ENCODE measurements around the gene SF3B4.

Gene SF3B4

DNA sequence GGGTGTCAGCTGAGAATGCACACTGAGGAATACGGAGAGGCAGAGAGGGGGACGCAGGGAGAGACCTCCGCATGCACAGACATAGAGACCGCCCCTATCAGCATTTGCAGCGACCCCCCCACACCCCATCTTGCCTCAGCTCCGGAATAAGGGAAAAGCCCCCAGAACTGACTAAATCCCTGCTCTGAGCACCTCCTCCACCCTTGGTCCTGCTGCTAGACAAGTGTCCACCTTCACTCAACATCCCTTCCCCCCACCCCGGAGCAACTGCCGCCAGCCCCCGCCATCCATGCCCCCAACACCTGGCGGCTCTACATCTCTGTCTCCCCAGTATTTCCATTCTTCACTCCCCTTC, 10.7 kb downstream of the SF3B4 start:
- Histone ChIP-seq H2BK15ac (ENCODE audit: low read depth, poor library complexity, severe bottlenecking) (no peak overlapping the region), H3K79me1 (replicated peaks; ENCODE audit: low read length, poor library complexity, severe bottlenecking) (peaks cover 12% of the 10 kb centered on the region), H3K36me3 (ENCODE audit: control insufficient read depth in 1 of 2, insufficient read depth in 2 of 2, low read depth in 1 of 2, low read length in 2 of 2) (peaks cover 6 to 12% of the 10 kb centered on the region in 2 experiments), H3K4me1 (ENCODE audit: control insufficient read depth, insufficient read depth, low read depth, low read length) (peaks cover 18% of the 10 kb centered on the region), H3K4me2 (ENCODE audit: low read length, poor library complexity, severe bottlenecking) (peak overlapping the region; percentile 96), H2BK5ac (ENCODE audit: low read depth, low read length, poor library complexity, severe bottlenecking) (no peak overlapping the region), H2AK5ac (ENCODE audit: low read length, severe bottlenecking) (no peak overlapping the region), H3K4me3 (ENCODE audit: insufficient read depth in 1 of 2, low read depth in 1 of 2, low read length in 2 of 2) (peak overlapping the region; percentile 72 to 85), H3K23ac (ENCODE audit: low read length in 2 of 2) (peak overlapping the region; percentile 7 to 60), H3K9ac (ENCODE audit: low read length) (no peak overlapping the region), H2BK120ac (ENCODE audit: low read depth, low read length) (no peak overlapping the region), H3K27me3 (ENCODE audit: control insufficient read depth in 1 of 2, insufficient read depth in 1 of 2, low read length in 2 of 2) (no peaks in the 10 kb centered on the region), H2BK12ac (ENCODE audit: low read length in 2 of 2) (no peak overlapping the region), H3K27ac (ENCODE audit: low read length, poor library complexity, severe bottlenecking) (no peak overlapping the region), H3K18ac (ENCODE audit: low read depth in 1 of 2, low read length in 2 of 2) (peak overlapping the region in 1 of 2 experiments; percentile 14), H4K91ac (ENCODE audit: low read length) (peak overlapping the region; percentile 22), H3K14ac (ENCODE audit: low read length in 2 of 2) (peak overlapping the region in 1 of 2 experiments; percentile 92), H2AFZ (ENCODE audit: low read depth, low read length) (no peak overlapping the region), H3K4ac (ENCODE audit: low read depth in 1 of 2, low read length in 2 of 2) (no peak overlapping the region), H4K8ac (ENCODE audit: low read length) (no peak overlapping the region), H3K9me3 (ENCODE audit: control insufficient read depth, low read length) (no peaks in the 10 kb centered on the region)
- no peak for DNase-seq
- 9% methylated on average over 10 of the region's 10 CpGs for WGBS

- H3K4ac ChIP-seq (ENCODE audit: low read depth in 1 of 2, low read length in 2 of 2), result no peak overlapping the region
- peaks cover 12% of the 10 kb centered on the region for H3K79me1 ChIP-seq (replicated peaks; ENCODE audit: low read length, poor library complexity, severe bottlenecking)
- H3K18ac ChIP-seq (ENCODE audit: low read depth in 1 of 2, low read length in 2 of 2), result peak overlapping the region in 1 of 2 experiments; percentile 14
- H4K8ac ChIP-seq (ENCODE audit: low read length), result peak overlapping the region; percentile 56
- no peak for DNase-seq
- H2BK120ac ChIP-seq (ENCODE audit: low read depth, low read length), result peak overlapping the region; percentile 39
- no peak overlapping the region for H3K9ac ChIP-seq (ENCODE audit: low read length)
- H3K36me3 ChIP-seq (ENCODE audit: control insufficient read depth in 1 of 2, insufficient read depth in 2 of 2, low read depth in 1 of 2, low read length in 2 of 2), result peaks cover 5 to 17% of the 10 kb centered on the region in 2 experiments
- H3K14ac ChIP-seq (ENCODE audit: low read length in 2 of 2), result peak overlapping the region in 1 of 2 experiments; percentile 92
- peak overlapping the region; percentile 96 for H3K4me2 ChIP-seq (ENCODE audit: low read length, poor library complexity, severe bottlenecking)
- peaks cover 18% of the 10 kb centered on the region for H3K4me1 ChIP-seq (ENCODE audit: control insufficient read depth, insufficient read depth, low read depth, low read length)
- no peak overlapping the region for H2BK15ac ChIP-seq (ENCODE audit: low read depth, poor library complexity, severe bottlenecking)
- H2AK5ac ChIP-seq (ENCODE audit: low read length, severe bottlenecking), result no peak overlapping the region
- peak overlapping the region; percentile 72 to 85 for H3K4me3 ChIP-seq (ENCODE audit: insufficient read depth in 1 of 2, low read depth in 1 of 2, low read length in 2 of 2)
- H3K9me3 ChIP-seq (ENCODE audit: control insufficient read depth, low read length), result no peaks in the 10 kb centered on the region
- peak overlapping the region; percentile 7 to 60 for H3K23ac ChIP-seq (ENCODE audit: low read length in 2 of 2)
- WGBS, result 44% methylated on average over 6 of the region's 9 CpGs
- no peak overlapping the region for H2AFZ ChIP-seq (ENCODE audit: low read depth, low read length)
- no peak overlapping the region for H2BK5ac ChIP-seq (ENCODE audit: low read depth, low read length, poor library complexity, severe bottlenecking)
- H4K91ac ChIP-seq (ENCODE audit: low read length), result peak overlapping the region; percentile 22
- H2BK12ac ChIP-seq (ENCODE audit: low read length in 2 of 2), result no peak overlapping the region
- no peak overlapping the region for H3K27ac ChIP-seq (ENCODE audit: low read length, poor library complexity, severe bottlenecking)
- H3K27me3 ChIP-seq (ENCODE audit: control insufficient read depth in 1 of 2, insufficient read depth in 1 of 2, low read length in 2 of 2), result no peaks in the 10 kb centered on the region
These were observed 11.3 kb downstream of the SF3B4 start for GRCh38 chr1:149916193-149916897.

GRCh38 chr1:149915429-149916192, 12.0 kb downstream of the SF3B4 start:
- no peak overlapping the region for H2BK12ac ChIP-seq (ENCODE audit: low read length in 2 of 2)
- H3K9ac ChIP-seq (ENCODE audit: low read length), result no peak overlapping the region
- no peak overlapping the region for H2AFZ ChIP-seq (ENCODE audit: low read depth, low read length)
- no peaks in the 10 kb centered on the region for H3K9me3 ChIP-seq (ENCODE audit: control insufficient read depth, low read length)
- H3K36me3 ChIP-seq (ENCODE audit: control insufficient read depth in 1 of 2, insufficient read depth in 2 of 2, low read depth in 1 of 2, low read length in 2 of 2), result peaks cover 5 to 19% of the 10 kb centered on the region in 2 experiments
- no peak overlapping the region for H2AK5ac ChIP-seq (ENCODE audit: low read length, severe bottlenecking)
- peaks cover 12% of the 10 kb centered on the region for H3K79me1 ChIP-seq (replicated peaks; ENCODE audit: low read length, poor library complexity, severe bottlenecking)
- H3K23ac ChIP-seq (ENCODE audit: low read length in 2 of 2), result no peak overlapping the region
- WGBS, result 80% methylated on average over 8 of the region's 11 CpGs
- H2BK120ac ChIP-seq (ENCODE audit: low read depth, low read length), result no peak overlapping the region
- H3K4me2 ChIP-seq (ENCODE audit: low read length, poor library complexity, severe bottlenecking), result no peak overlapping the region
- H4K8ac ChIP-seq (ENCODE audit: low read length), result peak overlapping the region; percentile 56
- no peak for DNase-seq
- peak overlapping the region in 1 of 2 experiments; percentile 85 for H3K4me3 ChIP-seq (ENCODE audit: insufficient read depth in 1 of 2, low read depth in 1 of 2, low read length in 2 of 2)
- no peaks in the 10 kb centered on the region for H3K27me3 ChIP-seq (ENCODE audit: control insufficient read depth in 1 of 2, insufficient read depth in 1 of 2, low read length in 2 of 2)
- no peak overlapping the region for H4K91ac ChIP-seq (ENCODE audit: low read length)
- H3K14ac ChIP-seq (ENCODE audit: low read length in 2 of 2), result no peak overlapping the region
- H3K27ac ChIP-seq (ENCODE audit: low read length, poor library complexity, severe bottlenecking), result no peak overlapping the region
- H2BK5ac ChIP-seq (ENCODE audit: low read depth, low read length, poor library complexity, severe bottlenecking), result no peak overlapping the region
- H2BK15ac ChIP-seq (ENCODE audit: low read depth, poor library complexity, severe bottlenecking), result peak overlapping the region; percentile 8
- peak overlapping the region in 1 of 2 experiments; percentile 16 for H3K18ac ChIP-seq (ENCODE audit: low read depth in 1 of 2, low read length in 2 of 2)
- H3K4me1 ChIP-seq (ENCODE audit: control insufficient read depth, insufficient read depth, low read depth, low read length), result peaks cover 18% of the 10 kb centered on the region
- H3K4ac ChIP-seq (ENCODE audit: low read depth in 1 of 2, low read length in 2 of 2), result no peak overlapping the region

DNA sequence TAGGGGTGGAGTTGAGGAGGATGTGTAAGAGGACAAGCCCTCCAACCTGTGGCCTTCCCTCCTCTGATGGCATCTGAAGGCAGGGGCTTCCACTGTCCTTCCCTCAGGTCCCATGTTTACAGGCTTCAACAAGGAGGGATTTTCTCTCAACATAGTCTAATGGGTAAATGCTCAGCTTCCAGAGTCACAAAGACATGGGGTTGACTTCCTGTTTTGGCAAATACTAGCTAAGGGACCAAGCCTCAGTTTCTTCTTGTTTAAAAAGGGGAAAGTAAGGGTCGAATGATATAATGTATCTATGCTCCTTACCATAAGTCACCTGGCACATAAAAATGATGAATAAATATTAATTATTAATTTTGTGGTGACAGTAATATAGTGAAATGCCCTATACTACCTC, 13.1 kb downstream of the SF3B4 start:
- H2BK120ac ChIP-seq (ENCODE audit: low read depth, low read length), result no peak overlapping the region
- H2BK5ac ChIP-seq (ENCODE audit: low read depth, low read length, poor library complexity, severe bottlenecking), result no peak overlapping the region
- H4K91ac ChIP-seq (ENCODE audit: low read length), result no peak overlapping the region
- peaks cover 18% of the 10 kb centered on the region for H3K4me1 ChIP-seq (ENCODE audit: control insufficient read depth, insufficient read depth, low read depth, low read length)
- H3K4ac ChIP-seq (ENCODE audit: low read depth in 1 of 2, low read length in 2 of 2), result no peak overlapping the region
- no peak overlapping the region for H3K4me2 ChIP-seq (ENCODE audit: low read length, poor library complexity, severe bottlenecking)
- H2AK5ac ChIP-seq (ENCODE audit: low read length, severe bottlenecking), result no peak overlapping the region
- H3K27ac ChIP-seq (ENCODE audit: low read length, poor library complexity, severe bottlenecking), result no peak overlapping the region
- no peak overlapping the region for H3K23ac ChIP-seq (ENCODE audit: low read length in 2 of 2)
- H3K4me3 ChIP-seq (ENCODE audit: insufficient read depth in 1 of 2, low read depth in 1 of 2, low read length in 2 of 2), result no peak overlapping the region
- no peaks in the 10 kb centered on the region for H3K27me3 ChIP-seq (ENCODE audit: control insufficient read depth in 1 of 2, insufficient read depth in 1 of 2, low read length in 2 of 2)
- WGBS, result no CpG with 5 or more reads among the region's 1 CpG
- DNase-seq, result no peak
- H3K79me1 ChIP-seq (replicated peaks; ENCODE audit: low read length, poor library complexity, severe bottlenecking), result peaks cover 12% of the 10 kb centered on the region
- no peak overlapping the region for H4K8ac ChIP-seq (ENCODE audit: low read length)
- H2BK15ac ChIP-seq (ENCODE audit: low read depth, poor library complexity, severe bottlenecking), result no peak overlapping the region
- H3K9me3 ChIP-seq (ENCODE audit: control insufficient read depth, low read length), result no peaks in the 10 kb centered on the region
- H2AFZ ChIP-seq (ENCODE audit: low read depth, low read length), result no peak overlapping the region
- no peak overlapping the region for H3K9ac ChIP-seq (ENCODE audit: low read length)
- peaks cover 5 to 26% of the 10 kb centered on the region in 2 experiments for H3K36me3 ChIP-seq (ENCODE audit: control insufficient read depth in 1 of 2, insufficient read depth in 2 of 2, low read depth in 1 of 2, low read length in 2 of 2)
- H3K18ac ChIP-seq (ENCODE audit: low read depth in 1 of 2, low read length in 2 of 2), result no peak overlapping the region
- H2BK12ac ChIP-seq (ENCODE audit: low read length in 2 of 2), result no peak overlapping the region
- no peak overlapping the region for H3K14ac ChIP-seq (ENCODE audit: low read length in 2 of 2)
